Measurements from ENCODE around the gene CASP8.

- TF ChIP-seq CTCF (IDR thresholded peaks at IDR 0.05; ENCODE audit: poor library complexity) (no peak), EZH2phosphoT487 (IDR thresholded peaks at IDR 0.05; ENCODE audit: low read depth, severe bottlenecking, unreplicated experiment) (no peak)
Measured at GRCh38 chr2:201248288-201248844, 12.0 kb upstream of the CASP8 start.

Measured in hepatocyte (in vitro differentiated cells).